Measurements from ENCODE around the gene NDOR1.

The NDOR1 gene

GRCh38 chr9:137264067-137264466 lies 58.6 kb downstream of the NDOR1 start:
- DNase-seq (ENCODE audit: low read depth) = no peak

GRCh38 chr9:137265496-137266161 lies 60.1 kb downstream of the NDOR1 start:
- DNase-seq (ENCODE audit: low read depth) = no peak

GRCh38 chr9:137266162-137266527 lies 60.6 kb downstream of the NDOR1 start:
- no peak for DNase-seq (ENCODE audit: low read depth)

All from activated T-cell treated with anti-CD3 and anti-CD28 coated beads for 48 hours (primary cell).